BE2C (cell line): ENCODE results near the gene FAM181B. TPM values are rescaled to one million over a fixed set of nuclear protein-coding genes. Genes with fewer than 3 reads are reported as not detected.

ENCODE experiments used
- DNase-seq: peaks from one replicate; pipeline ENCODE4 v3.0.0-alpha.2; 2020
- H3K27me3 ChIP-seq: fragments of 250-450 bp; sonication (Bioruptor Pico); 2 replicates; pipeline ENCODE4 v1.5.1; 2020; ENCODE audit warnings: mild to moderate bottlenecking
- H3K36me3 ChIP-seq: fragments of 250-450 bp; sonication (Bioruptor Pico); 2 replicates; pipeline ENCODE4 v1.5.1; 2020; ENCODE audit warnings: mild to moderate bottlenecking
- H3K4me1 ChIP-seq: fragments of 250-450 bp; sonication (Bioruptor Pico); 2 replicates; pipeline ENCODE4 v1.5.1; 2020
- H3K4me3 ChIP-seq: 2 replicates; pipeline ENCODE4 v1.5.1; 2011; ENCODE audit warnings: low read depth, low read length
- H3K9me3 ChIP-seq: fragments of 250-450 bp; sonication (Bioruptor Pico); 2 replicates; pipeline ENCODE4 v1.5.1; 2020
- CTCF ChIP-seq: IDR thresholded peaks from 2 replicates; pipeline ENCODE4 v1.5.1; 2012; ENCODE audit warnings: mild to moderate bottlenecking, low read depth, low read length
- polyA plus RNA-seq: library from polyadenylated mRNA; unstranded; fragments of >200 nt; gene quantifications from one replicate; pipeline ENCODE4 v1.2.1, GENCODE V29; 2012; ENCODE audit warnings: low read depth, missing spikeins; ENCODE audit not compliant: insufficient read length, insufficient read depth

The FAM181B gene
- polyA plus RNA-seq = 4.1 TPM

GRCh38 chr11:82733444-82734119, at the start of gene FAM181B:
Gene FAM181B (minus strand): TSS chr11:82733864. CDS start chr11:82733729, 135 bp downstream.
- H3K9me3 ChIP-seq = no peaks in the 10 kb centered on the region
- peak; percentile 94 for DNase-seq
- peaks cover 7% of the 10 kb centered on the region for H3K27me3 ChIP-seq
- TF ChIP-seq CTCF = no peak
- H3K36me3 ChIP-seq = no peaks in the 10 kb centered on the region
- H3K4me3 ChIP-seq = peak within 1 kb of the TSS; percentile 80
- H3K4me1 ChIP-seq = no peaks in the 10 kb centered on the region

- no peak for DNase-seq
- TF ChIP-seq CTCF = no peak
- Histone ChIP-seq H3K36me3 (no peaks in the 10 kb centered on the region), H3K9me3 (no peaks in the 10 kb centered on the region), H3K4me1 (peaks cover 2% of the 10 kb centered on the region; the same call in 1 of the 2 replicates), H3K27me3 (no peaks in the 10 kb centered on the region), H3K4me3 (no peak overlapping the region)
Measured at GRCh38 chr11:82782825-82783374, 49.2 kb upstream of the FAM181B start.

- H3K27me3 ChIP-seq = no peaks in the 10 kb centered on the region
- H3K9me3 ChIP-seq = no peaks in the 10 kb centered on the region
- no peaks in the 10 kb centered on the region; the same call in 1 of the 2 replicates for H3K4me1 ChIP-seq
- H3K36me3 ChIP-seq = no peaks in the 10 kb centered on the region
- no peak for DNase-seq
- TF ChIP-seq CTCF = no peak
- no peak overlapping the region for H3K4me3 ChIP-seq
Measured at GRCh38 chr11:82778776-82779175, 45.1 kb upstream of the FAM181B start.

GRCh38 chr11:82776377-82776776, 42.7 kb upstream of the FAM181B start:
- Histone ChIP-seq H3K27me3 (no peaks in the 10 kb centered on the region), H3K4me1 (no peaks in the 10 kb centered on the region; the same call in 1 of the 2 replicates), H3K36me3 (no peaks in the 10 kb centered on the region), H3K9me3 (0 out of 2 replicates have a peak, but pooled peaks cover 2% of the 10 kb centered on the region), H3K4me3 (no peak overlapping the region)
- no peak for TF ChIP-seq CTCF
- no peak for DNase-seq

- H3K9me3 ChIP-seq = 0 out of 2 replicates have a peak, but pooled peaks cover 2% of the 10 kb centered on the region
- peak; percentile 98 for TF ChIP-seq CTCF
- no peak overlapping the region for H3K4me3 ChIP-seq
- H3K4me1 ChIP-seq = no peaks in the 10 kb centered on the region; the same call in 1 of the 2 replicates
- DNase-seq = peak; percentile 75
- no peaks in the 10 kb centered on the region for H3K27me3 ChIP-seq
- H3K36me3 ChIP-seq = no peaks in the 10 kb centered on the region
Measured at GRCh38 chr11:82775736-82776346, 42.2 kb upstream of the FAM181B start.
